Activated naive CD4-positive, alpha-beta T cell treated with anti-CD3 and anti-CD28 coated beads, Interleukin-2, amount 10 ng/mL, durations not matched to agents 7 days and 5 days (primary cell): ENCODE results near the gene ZC3H4.

Experiments used
- CTCF ChIA-PET: fragments of 350-600 bp; sonication (Branson Sonifier 250); formaldehyde crosslinking; loops from one replicate; lab custom pipeline; 2021; ENCODE audit warnings: antibody characterized with exemption; lab: Charles Lee
- DNase-seq: peaks from one replicate; pipeline ENCODE4 v3.0.0-alpha.2; 2020
- H3K27ac Mint-ChIP-seq: one replicate; pipeline ENCODE4 v1.8.0; 2021; ENCODE audit warnings: mild to moderate bottlenecking, moderate library complexity, mixed read lengths
- H3K27me3 Mint-ChIP-seq: one replicate; pipeline ENCODE4 v1.8.0; 2021; ENCODE audit warnings: mild to moderate bottlenecking, mixed read lengths
- H3K36me3 Mint-ChIP-seq: one replicate; pipeline ENCODE4 v1.8.0; 2021; ENCODE audit warnings: mixed read lengths
- H3K4me1 Mint-ChIP-seq: one replicate; pipeline ENCODE4 v1.8.0; 2021; ENCODE audit warnings: mixed read lengths
- H3K4me3 Mint-ChIP-seq: one replicate; pipeline ENCODE4 v1.8.0; 2021; ENCODE audit warnings: mild to moderate bottlenecking, moderate library complexity, mixed read lengths
- H3K9me3 Mint-ChIP-seq: one replicate; pipeline ENCODE4 v1.8.0; 2021; ENCODE audit warnings: mixed read lengths

Gene ZC3H4

GRCh38 chr19:47020992-47021496, 92.5 kb downstream of the ZC3H4 start:
- no peak for DNase-seq
- Mint-ChIP-seq H3K36me3 (no peaks in the 10 kb centered on the region), H3K9me3 (no peaks in the 10 kb centered on the region), H3K27me3 (peaks cover 94% of the 10 kb centered on the region), H3K4me1 (peaks cover 13% of the 10 kb centered on the region), H3K27ac (no peak overlapping the region), H3K4me3 (no peak overlapping the region)
- CTCF ChIA-PET = interaction anchor here (1.6 to 2.1 kb wide), 2 partner anchors 13 to 16 kb away, joined by 4 to 5 read pairs; no protein-coding TSS in a partner anchor

- H3K27ac Mint-ChIP-seq = no peak overlapping the region
- CTCF ChIA-PET = interaction anchor here (0.5 to 1.2 kb wide), 2 partner anchors 11 to 94 kb away, joined by 3 read pairs; no protein-coding TSS in a partner anchor
- H3K4me1 Mint-ChIP-seq = peaks cover 13% of the 10 kb centered on the region
- H3K36me3 Mint-ChIP-seq = no peaks in the 10 kb centered on the region
- H3K9me3 Mint-ChIP-seq = no peaks in the 10 kb centered on the region
- no peak overlapping the region for H3K4me3 Mint-ChIP-seq
- DNase-seq = no peak
- peaks cover 93% of the 10 kb centered on the region for H3K27me3 Mint-ChIP-seq
These were observed 93.3 kb downstream of the ZC3H4 start for GRCh38 chr19:47020132-47020805.

- no peak within 1 kb of the TSS for H3K4me3 Mint-ChIP-seq
These were observed 94.0 kb downstream of the ZC3H4 start, which contains the start of gene NPAS1 for GRCh38 chr19:47019431-47020041. Gene NPAS1 (plus strand): TSS chr19:47019837. CDS start chr19:47021048, 1,211 bp downstream.

GRCh38 chr19:47018923-47019322, 94.7 kb downstream of the ZC3H4 start:
- Mint-ChIP-seq H3K4me3 (no peak overlapping the region), H3K27me3 (peaks cover 95% of the 10 kb centered on the region), H3K27ac (no peak overlapping the region), H3K9me3 (no peaks in the 10 kb centered on the region), H3K4me1 (peaks cover 13% of the 10 kb centered on the region), H3K36me3 (no peaks in the 10 kb centered on the region)
- CTCF ChIA-PET = interaction anchor here (0.9 to 1.2 kb wide), 2 partner anchors 13 to 226 kb away, joined by 3 read pairs; no protein-coding TSS in a partner anchor
- DNase-seq = no peak

More at GRCh38 chr19:47019431-47020041, 94.0 kb downstream of the ZC3H4 start, which contains the start of gene NPAS1:
- Mint-ChIP-seq H3K27ac (no peak within 1 kb of the TSS), H3K9me3 (no peaks in the 10 kb centered on the region), H3K27me3 (peaks cover 95% of the 10 kb centered on the region), H3K4me1 (peaks cover 13% of the 10 kb centered on the region), H3K36me3 (no peaks in the 10 kb centered on the region)
- no peak for DNase-seq
- CTCF ChIA-PET = interaction anchor here (0.5 to 1.2 kb wide), 3 partner anchors 12 to 225 kb away, joined by 3 read pairs; no protein-coding TSS in a partner anchor
